OCI-LY3 (cell line): ENCODE measurements around the gene HGF.

ENCODE experiments used
- EZH2phosphoT487 ChIP-seq: fragments of 200-600 bp; shearing (Covaris generic); IDR thresholded peaks from 2 replicates; pipeline ENCODE4 v1.6.1; 2018; ENCODE audit warnings: antibody characterized with exemption, mixed run types, low read depth
- TF ChIP-seq, protein P1 (sequence below): fragments of 200-600, 300-600 bp; sonication (generic); IDR thresholded peaks from 2 replicates; pipeline ENCODE4 v1.5.1; 2014; ENCODE audit warnings: antibody characterized with exemption, low read length, low read depth

DNA sequence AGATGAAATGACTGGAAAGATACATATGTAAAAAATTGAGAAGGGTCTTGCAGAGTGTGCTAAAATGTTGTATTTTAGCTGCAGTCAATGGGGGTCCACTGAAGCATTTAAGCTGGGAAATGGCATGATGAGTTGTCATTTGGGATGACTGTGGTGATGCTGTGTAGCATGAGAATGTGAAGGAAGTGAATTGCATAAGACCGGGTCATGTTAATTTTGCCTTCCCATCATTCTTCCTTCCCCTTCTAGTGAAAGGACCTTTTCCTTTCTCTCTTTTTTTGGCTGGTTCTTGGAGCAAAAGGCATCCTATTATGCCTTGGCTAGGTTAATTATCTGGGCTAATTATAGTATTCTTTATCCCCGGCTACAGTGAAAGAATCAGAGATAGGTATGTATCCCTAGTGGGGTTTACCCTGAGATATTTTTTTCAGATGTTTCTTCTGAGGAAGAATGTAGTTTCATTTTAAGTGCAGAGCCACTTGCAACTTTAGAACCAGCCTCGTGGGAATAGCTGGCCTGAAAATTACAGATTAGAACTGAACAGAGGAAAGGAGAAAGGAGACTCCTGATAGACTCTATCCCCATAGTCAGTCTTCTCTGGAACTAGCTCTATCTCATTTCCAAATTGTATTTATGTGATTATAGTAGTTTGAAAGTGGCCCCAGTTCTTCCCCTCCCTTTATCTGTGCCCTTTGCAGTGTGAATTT, 93.6 kb downstream of the HGF start:
- TF ChIP-seq, protein P1, sequence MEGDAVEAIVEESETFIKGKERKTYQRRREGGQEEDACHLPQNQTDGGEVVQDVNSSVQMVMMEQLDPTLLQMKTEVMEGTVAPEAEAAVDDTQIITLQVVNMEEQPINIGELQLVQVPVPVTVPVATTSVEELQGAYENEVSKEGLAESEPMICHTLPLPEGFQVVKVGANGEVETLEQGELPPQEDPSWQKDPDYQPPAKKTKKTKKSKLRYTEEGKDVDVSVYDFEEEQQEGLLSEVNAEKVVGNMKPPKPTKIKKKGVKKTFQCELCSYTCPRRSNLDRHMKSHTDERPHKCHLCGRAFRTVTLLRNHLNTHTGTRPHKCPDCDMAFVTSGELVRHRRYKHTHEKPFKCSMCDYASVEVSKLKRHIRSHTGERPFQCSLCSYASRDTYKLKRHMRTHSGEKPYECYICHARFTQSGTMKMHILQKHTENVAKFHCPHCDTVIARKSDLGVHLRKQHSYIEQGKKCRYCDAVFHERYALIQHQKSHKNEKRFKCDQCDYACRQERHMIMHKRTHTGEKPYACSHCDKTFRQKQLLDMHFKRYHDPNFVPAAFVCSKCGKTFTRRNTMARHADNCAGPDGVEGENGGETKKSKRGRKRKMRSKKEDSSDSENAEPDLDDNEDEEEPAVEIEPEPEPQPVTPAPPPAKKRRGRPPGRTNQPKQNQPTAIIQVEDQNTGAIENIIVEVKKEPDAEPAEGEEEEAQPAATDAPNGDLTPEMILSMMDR: no peak
- no peak for TF ChIP-seq EZH2phosphoT487
